Stimulated activated CD4-positive, alpha-beta T cell treated with anti-CD3 and anti-CD28 coated beads, Interleukin-2, amount 100 ng/mL, for 48 hours (primary cell): ENCODE measurements around the gene EFR3B.

Experiments
- DNase-seq, 2 donors: peaks; one replicate each; pipeline ENCODE4 v3.0.0-alpha.2; 2020

The EFR3B gene

GRCh38 chr2:25074826-25075225 lies 33.0 kb downstream of the EFR3B start:
- no peak for DNase-seq

DNA sequence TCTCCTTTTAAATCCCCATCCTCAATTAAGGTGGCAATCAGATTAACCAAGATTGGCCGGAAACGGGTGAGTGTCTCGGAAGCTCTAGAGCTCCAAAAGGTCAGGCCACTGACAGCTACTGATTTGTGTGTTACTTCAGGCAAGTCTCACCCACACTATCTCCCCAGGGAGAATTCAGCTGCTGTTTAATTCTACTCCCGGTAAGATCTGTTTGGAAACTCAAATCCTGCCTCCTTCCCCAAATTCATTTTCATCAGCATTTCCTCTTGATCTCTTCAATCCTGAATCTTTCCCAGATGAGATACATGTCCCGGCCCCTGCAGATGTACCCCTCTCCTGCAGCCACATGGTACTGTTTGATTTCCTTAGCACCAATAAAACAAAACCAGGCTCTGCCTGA lies 34.9 kb downstream of the EFR3B start:
- no peak for DNase-seq

- no peak for DNase-seq
Observed at GRCh38 chr2:25077789-25078169, 35.9 kb downstream of the EFR3B start.

- no peak for DNase-seq
Observed at GRCh38 chr2:25078170-25079049, 36.5 kb downstream of the EFR3B start.

- DNase-seq: no peak
Observed at GRCh38 chr2:25079050-25079635, 37.3 kb downstream of the EFR3B start.

DNA sequence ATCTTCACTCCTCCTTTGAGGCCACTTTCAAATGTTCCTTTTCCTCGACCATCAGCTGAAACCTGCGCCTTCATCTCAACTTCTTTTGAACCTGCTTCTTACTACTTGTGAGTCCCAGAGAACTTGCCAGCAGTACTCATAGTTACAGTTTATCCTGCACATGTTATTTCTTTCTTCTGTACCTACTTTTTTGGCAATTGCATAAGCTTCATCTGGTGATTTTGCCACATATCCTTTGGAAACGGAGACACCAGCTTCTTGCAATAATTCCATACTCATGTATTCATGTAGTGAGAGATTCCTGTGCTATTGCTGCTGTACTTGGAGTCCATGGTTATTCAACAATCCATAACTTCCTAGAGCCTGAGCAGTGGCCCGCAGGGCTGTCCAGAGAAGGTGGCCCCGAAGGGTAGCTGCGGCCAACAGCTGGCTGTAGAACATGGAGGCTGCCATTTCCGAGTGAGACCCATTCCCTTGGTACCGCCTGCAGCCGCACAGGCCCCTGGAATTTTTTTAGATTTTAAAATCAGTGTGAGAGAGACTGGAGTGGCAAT lies 39.4 kb downstream of the EFR3B start:
- no peak for DNase-seq

DNA sequence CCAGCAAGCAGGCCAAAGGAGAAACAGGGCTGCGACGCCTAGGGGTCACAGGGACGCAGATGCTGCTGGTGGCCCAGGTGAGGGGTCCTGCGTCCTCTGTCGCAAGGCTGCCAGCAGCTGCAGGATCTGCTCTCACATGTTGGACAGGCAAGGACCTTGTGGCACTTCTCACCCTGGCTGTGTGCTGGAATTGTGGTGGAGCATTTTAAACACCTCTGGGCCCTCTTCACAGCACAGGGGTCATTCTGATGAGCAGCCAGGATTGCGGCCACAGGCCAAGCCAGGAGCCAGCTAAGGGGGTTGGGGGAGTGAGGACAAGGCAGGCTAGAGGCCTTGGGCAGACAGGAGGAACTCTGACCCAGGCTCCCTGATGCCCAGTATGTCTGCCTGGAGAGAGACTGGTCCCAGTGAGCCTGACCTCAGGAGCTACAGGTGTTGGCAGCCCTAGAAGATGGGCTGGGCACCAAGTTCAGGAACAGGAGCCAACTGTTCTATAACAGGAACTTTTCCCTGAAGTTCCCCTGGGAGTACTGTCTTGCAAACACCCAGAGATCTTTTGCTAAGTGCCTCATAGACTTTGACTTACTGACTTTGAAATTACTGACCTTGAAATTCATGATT lies 40.2 kb downstream of the EFR3B start:
- DNase-seq: no peak

GRCh38 chr2:25085761-25086560 lies 44.1 kb downstream of the EFR3B start:
- no peak for DNase-seq

DNA sequence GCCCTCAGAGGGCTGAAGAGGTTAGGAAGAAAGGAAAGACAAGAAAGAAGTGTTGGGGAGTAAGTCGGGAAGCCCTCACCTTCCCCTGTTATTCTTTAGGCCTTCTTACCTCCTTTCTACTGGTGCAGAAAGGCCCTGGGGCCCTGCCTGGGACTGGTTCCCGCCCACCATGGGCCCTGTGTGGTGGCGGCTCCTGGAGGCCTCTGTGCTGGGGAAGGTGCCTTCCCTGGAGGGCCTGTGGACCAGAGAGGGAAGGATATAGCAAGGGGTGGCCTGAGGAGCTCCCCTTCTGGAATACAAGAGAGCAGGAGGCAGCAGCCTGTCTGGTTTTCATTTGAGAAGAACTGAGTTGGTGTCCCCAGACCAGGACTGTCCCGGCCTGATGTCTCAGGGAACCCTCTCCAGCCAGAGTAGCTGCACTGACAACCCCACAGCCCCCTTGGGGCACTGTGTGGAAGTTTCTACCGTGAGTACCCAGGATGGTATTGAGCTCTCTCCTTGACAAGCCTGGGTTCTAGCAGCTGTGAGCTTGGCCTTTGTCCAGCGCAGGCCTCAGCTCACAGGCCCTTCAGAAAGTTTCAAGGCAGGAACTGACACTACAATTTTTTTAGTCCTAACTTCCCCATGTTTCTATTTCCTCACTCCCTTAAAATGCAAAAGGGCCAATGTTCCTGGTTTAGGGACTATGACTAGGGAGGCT lies 47.1 kb downstream of the EFR3B start:
- DNase-seq: no peak

GRCh38 chr2:25089605-25090315 lies 47.9 kb downstream of the EFR3B start:
- DNase-seq: no peak

DNA sequence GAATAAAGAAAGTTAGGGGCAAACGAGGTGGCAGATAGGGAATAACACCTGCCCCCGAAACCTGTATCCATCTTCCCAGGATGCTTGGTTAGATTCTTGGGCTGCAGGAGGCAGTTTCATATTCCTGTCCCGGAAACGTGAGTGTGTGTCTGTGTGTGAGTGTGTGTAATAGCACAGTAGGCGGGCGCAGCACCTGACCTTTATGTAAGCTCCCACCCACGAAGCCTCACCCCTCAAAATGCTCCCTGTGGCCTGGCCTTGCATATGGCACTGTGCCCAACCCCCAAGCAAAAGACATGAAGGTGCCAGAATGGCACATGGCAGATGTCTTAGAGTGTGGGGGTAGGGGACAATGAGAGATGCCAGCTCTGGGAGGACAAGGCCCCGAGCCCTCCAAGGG lies 48.9 kb downstream of the EFR3B start:
- no peak for DNase-seq

- no peak for DNase-seq
Observed at GRCh38 chr2:25091265-25091664, 49.4 kb downstream of the EFR3B start.

- DNase-seq: no peak
Observed at GRCh38 chr2:25098056-25098455, 56.2 kb downstream of the EFR3B start.

DNA sequence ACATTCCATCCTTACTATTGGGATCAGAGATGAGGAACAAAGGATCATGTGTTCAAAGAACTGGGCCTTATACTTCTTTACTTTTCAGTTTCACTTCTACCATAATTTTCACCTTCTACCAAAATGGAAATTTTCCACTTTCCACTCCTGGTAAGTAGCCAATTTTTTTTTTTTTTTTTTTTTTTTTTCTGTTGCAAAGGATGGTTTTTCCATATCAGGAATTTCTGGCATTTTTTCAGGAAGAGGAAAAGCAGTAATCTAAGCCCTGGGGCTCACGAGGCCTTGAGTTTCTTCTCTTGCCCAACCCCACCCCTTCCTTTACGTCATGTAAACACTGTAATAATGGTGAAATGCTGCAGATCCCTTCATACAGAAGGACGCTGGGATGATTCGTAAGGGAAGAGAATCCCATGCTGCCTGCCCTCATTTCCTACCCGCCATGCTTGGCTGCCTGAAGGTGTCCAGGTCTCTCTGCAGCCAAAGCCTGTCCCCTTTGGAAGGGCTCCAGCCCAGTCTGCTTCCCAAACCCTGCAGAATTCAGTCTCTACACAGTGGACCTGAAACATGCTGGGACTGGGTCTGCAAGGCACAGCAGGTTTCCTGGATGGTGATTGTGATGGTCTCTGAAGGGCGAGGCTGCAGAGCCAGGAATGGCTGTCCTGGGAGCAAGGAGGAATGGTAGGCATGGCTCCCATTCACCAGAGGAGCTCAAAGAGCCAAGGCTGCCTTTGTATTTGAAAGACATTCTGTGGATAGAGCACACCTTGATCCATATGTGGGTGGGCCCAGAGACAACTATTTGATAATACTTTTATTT lies 57.0 kb downstream of the EFR3B start:
- DNase-seq: no peak

GRCh38 chr2:25102352-25102751 lies 60.5 kb downstream of the EFR3B start:
- DNase-seq: peak; percentile 2 to 9

DNA sequence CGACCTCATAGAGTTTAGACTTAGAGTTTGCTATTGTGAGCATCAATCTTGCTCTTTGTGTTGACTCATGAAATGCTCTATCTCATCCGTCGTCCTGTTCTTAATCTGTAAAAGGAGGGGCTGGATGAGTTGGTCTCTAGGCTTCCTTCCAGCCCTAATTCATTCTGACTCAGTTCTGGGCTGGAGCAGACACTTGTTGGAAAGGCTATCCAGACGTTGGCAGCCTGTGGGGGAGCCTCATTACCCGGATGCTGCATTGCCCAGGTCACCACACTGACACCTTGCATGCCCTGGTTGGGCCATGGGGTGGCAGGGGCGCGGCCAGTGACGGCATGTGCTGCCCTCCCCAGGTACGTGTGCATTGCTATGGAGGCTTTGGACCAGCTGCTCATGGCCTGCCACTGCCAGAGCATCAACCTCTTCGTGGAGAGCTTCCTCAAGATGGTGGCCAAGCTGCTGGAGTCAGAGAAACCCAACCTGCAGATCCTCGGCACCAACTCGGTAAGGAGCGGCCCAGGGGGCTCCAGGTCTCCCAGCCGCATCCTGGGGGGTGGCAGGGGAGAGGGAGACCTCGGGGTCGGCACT lies 61.5 kb downstream of the EFR3B start:
- no peak for DNase-seq

GRCh38 chr2:25104736-25105135 lies 62.9 kb downstream of the EFR3B start:
- no peak for DNase-seq

DNA sequence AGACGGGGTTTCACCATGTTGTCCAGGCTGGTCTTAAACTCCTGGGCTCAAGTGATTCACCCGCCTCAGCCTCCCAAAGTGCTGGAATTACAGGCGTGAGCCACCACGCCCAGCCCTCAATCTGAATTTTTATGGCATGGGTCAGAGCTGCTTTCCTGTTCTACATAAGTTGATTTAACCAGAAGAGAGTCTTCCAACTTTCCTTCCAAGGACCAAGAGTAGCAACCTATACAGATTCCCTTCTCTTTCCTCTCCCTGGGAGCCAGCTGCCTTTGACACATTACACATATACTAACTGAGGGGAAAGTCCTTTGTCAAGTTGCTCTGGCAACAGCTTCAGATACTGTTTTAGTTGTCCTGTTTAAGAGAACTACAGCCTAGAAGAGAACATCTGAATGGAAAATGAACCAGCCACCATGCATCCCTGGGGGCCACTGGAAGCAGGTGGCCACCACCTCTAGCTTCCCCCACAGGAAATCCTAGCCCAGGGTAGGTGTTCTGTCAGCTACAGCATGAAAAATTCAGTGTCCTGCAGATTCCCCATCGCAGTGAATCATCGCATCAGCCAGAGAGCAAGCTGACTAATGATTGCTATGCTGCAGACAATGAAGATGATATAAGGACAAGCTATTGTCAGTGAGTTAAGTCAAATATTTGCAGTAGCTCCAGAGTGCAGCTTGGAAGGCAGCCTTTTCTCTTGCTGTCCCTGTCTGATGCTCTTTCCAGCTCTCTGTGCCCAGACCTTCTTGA lies 63.6 kb downstream of the EFR3B start:
- DNase-seq: no peak

DNA sequence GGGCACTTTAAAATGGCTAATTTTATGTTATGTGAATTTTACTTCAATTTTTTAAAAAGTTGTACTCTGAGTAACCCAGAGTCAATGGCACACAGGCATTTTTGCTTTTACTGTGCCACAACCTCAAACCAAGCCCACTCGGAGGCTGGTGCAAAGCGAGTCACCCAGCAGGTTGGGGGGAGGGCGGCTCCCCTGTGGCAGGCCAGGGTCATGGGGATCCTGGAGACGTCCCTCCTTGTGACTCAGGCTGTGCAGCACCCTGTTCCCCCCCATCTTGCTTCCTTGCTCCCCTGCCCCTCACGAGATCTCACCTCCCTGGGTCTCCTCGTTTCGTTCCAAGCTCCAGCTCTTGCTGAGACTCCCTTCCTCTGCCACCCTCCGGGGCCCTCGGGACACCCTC lies 67.9 kb downstream of the EFR3B start:
- no peak for DNase-seq

GRCh38 chr2:25112113-25112512 lies 70.2 kb downstream of the EFR3B start:
- no peak for DNase-seq
